Stimulated activated CD4-positive, alpha-beta T cell treated with anti-CD3 and anti-CD28 coated beads, Interleukin-1b, Interleukin-23, amount 100 ng/mL, for 4 hours (primary cell): ENCODE measurements around the gene MS4A10.

ENCODE experiments used
- DNase-seq, 2 donors: peaks; one replicate each; pipeline ENCODE4 v3.0.0-alpha.2; 2020; ENCODE audit warnings: low read depth in 2 of 2

The MS4A10 gene

GRCh38 chr11:60849641-60850520, 64.7 kb downstream of the MS4A10 start:
- DNase-seq, result no peak
